Measurements from ENCODE around the gene DPP6. TPM values are rescaled to one million over a fixed set of nuclear protein-coding genes. Genes with fewer than 3 reads are reported as not detected.

Gene DPP6
- total RNA-seq, 1 experiment from 2014 or later = 7.9 TPM

DNA sequence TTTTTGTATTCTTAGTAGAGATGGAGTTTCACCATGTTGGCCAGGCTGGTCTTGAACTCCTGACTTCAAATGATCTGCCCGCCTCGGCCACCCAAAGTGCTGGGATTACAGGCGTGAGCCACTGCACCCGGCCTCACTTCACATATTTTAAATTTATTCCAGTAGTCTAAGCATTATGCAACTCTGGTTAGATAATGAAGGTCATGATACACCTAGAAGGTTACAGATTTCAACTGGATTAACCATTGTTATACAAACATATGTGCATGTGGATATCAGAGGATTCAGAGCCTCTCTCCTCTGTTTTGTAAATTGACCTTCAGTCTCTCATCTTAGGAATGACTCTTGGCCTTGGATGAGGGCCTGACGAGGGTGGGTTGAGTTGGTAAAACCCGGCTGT, 146.3 kb downstream of the DPP6 start:
- no peak for DNase-seq (ENCODE audit: low spot score)
- in situ Hi-C loops (cut with HindIII; ENCODE audit: low sequenced_read_pairs) = no loop called here

- in situ Hi-C loops (cut with HindIII; ENCODE audit: low sequenced_read_pairs) = no loop called here
- DNase-seq (ENCODE audit: low spot score) = no peak
Observed at GRCh38 chr7:154200241-154200640, 148.0 kb downstream of the DPP6 start.

DNA sequence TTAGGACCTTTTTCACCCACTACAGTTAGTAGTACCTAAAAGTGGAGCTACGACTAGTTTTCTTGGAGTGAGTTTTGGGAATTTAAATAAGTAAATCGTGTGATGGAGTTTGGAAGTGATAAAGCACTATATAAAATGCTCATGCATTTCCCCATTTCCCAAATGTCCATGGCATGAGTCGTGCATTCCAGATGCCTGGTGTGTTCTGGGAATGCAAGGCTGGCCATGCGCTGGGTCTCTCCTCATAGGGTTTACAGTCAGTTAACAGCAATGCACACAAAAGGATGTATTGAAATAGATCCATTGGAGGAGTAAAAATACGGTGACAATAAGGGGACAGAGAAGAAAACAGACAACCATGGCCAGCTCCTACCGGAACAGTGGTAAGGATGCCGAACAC, 149.8 kb downstream of the DPP6 start:
- no peak for DNase-seq (ENCODE audit: low spot score)
- in situ Hi-C loops (cut with HindIII; ENCODE audit: low sequenced_read_pairs) = no loop called here

DNA sequence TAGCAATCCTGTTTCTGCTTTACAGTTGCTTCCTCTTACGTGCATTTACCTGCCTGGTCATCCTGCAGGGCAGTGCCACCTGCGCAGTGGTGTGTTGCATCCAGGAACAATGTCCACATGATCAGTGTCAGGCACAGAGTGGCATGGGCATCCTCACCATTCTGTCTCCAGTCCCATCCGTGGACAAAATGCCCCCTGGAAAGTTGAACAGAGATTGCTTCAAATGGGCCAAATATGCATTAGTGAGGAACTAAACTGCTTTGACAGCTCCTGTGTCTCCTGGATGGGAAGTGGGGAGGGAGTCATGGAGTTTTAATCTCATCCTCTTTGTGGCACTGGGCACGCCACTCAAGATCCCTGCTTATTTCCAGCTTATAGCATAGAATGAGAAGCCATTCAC, 151.8 kb downstream of the DPP6 start:
- in situ Hi-C loops (cut with HindIII; ENCODE audit: low sequenced_read_pairs) = no loop called here

GRCh38 chr7:154212861-154213260, 160.7 kb downstream of the DPP6 start:
- DNase-seq (ENCODE audit: low spot score) = peak; percentile 90
- in situ Hi-C loops (cut with HindIII; ENCODE audit: low sequenced_read_pairs) = no loop called here

More for the DNA sequence above, 151.8 kb downstream of the DPP6 start:
- peak; percentile 96 for DNase-seq (ENCODE audit: low spot score)

DNA sequence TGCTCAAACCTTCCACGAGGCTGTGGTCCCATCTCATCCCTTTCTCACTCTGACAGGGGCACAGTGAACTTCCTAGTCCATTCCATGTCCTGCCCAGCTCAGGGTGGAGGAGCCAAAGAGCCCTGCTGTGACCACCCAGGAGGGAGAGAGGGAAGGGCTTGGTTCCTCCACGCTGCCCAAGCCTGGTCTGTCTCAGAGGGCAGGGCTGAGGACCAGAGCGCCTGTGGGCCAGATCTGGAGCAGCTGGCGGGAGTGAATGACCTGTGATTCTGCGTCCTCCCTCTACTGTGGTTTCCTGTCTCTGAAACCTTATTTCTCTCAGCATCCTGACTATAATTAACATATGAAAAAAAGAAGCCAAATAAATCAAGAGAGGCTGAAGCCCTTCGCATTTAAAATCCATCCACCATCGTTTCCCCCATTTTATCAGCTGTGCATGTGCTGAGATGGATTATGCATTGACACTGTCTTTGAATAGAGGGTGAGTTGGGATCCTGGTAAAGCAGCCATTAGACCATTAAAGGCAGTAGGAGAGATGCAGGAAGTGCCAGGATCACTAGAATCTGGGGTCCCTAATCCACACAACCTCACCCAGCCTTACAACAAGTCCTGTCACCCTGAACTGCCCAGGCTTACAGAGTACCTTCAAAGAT, 165.6 kb downstream of the DPP6 start:
- DNase-seq (ENCODE audit: low spot score) = no peak
- in situ Hi-C loops (cut with HindIII; ENCODE audit: low sequenced_read_pairs) = no loop called here

- DNase-seq (ENCODE audit: low spot score) = no peak
- in situ Hi-C loops (cut with HindIII; ENCODE audit: low sequenced_read_pairs) = no loop called here
Observed at GRCh38 chr7:154231732-154232131, 179.5 kb downstream of the DPP6 start.

DNA sequence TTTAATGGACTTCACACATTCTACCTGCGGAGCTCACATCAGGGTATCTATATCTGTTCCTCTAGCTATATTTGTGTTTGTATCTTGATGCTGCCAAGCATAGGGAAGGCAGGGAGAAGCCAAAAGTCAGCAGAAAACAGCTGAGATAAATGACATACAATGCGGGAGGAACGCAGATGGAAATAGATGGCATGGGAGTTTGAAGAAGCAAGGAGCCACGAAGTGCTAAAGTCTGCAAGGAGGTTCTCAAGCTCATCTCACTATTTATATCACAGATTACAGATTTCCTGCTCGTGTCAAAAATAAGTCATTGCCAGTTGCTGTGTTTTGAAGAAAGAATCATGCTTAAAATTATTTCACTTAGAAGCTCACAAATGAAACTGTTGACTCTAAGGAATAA, 180.5 kb downstream of the DPP6 start:
- in situ Hi-C loops (cut with HindIII; ENCODE audit: low sequenced_read_pairs) = no loop called here
- DNase-seq (ENCODE audit: low spot score) = peak; percentile 44

GRCh38 chr7:154241988-154242387, 189.8 kb downstream of the DPP6 start:
- in situ Hi-C loops (cut with HindIII; ENCODE audit: low sequenced_read_pairs) = no loop called here

DNA sequence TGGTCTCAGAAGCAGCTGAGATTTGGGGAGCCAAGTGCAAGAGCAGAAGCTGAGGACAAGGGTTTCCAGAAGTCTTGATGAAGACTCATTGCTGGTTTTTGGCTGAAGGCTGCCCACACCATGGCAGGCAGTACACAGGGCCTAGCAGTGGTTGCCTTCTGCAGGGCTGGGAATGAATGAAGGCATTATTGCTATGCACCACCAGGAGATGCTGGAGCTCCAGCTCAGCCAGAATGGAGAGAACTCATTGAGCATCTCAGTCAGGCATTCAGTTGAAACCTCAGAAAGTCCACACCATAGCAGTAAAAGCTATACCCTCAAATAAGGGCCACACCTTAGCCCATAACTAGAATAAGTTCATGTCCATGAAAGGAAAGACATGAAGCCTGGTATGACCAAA, 190.5 kb downstream of the DPP6 start:
- in situ Hi-C loops (cut with HindIII; ENCODE audit: low sequenced_read_pairs) = no loop called here

More at GRCh38 chr7:154241988-154242387, 189.8 kb downstream of the DPP6 start:
- no peak for DNase-seq (ENCODE audit: low spot score)

DNA sequence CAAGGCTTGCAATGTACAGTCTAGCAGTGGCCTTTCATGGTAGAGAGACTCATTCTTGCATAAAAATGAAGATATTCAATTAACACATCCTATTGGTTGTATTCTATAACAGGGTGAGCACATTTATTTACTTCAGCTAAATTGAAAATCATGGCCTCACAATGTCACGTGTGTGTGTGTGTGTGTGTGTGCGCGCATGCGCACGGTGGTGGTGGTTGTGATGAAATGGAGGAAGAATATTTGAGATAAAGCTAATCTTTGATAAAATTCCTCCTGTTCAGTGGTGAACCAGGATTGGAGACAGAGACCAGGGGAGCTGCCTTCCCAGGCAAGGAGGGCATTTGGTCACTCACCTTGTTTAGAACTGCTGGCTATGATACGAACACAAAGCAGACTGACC, 199.8 kb downstream of the DPP6 start:
- in situ Hi-C loops (cut with HindIII; ENCODE audit: low sequenced_read_pairs) = no loop called here
- no peak for DNase-seq (ENCODE audit: low spot score)

More for the DNA sequence above, 190.5 kb downstream of the DPP6 start:
- DNase-seq (ENCODE audit: low spot score) = no peak

DNA sequence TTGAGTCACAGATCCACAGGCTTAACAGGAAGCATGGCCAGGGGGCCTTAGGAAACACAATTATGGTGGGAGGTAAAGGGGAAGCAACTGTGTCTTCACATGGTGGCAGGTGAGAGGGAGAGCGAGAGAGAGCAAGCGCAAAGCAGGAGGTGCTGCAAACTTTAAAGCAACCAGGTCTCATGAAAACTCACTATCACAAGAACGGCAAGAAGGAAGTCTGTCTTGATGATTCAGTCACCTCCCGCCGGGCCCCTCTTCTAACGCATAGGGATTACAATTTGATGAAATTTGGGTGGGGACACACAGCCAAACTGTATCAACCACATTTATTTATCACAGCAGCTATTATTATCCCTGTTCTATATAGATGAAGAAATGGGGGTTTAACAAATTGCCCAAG, 201.6 kb downstream of the DPP6 start:
- no peak for DNase-seq (ENCODE audit: low spot score)
- in situ Hi-C loops (cut with HindIII; ENCODE audit: low sequenced_read_pairs) = no loop called here

DNA sequence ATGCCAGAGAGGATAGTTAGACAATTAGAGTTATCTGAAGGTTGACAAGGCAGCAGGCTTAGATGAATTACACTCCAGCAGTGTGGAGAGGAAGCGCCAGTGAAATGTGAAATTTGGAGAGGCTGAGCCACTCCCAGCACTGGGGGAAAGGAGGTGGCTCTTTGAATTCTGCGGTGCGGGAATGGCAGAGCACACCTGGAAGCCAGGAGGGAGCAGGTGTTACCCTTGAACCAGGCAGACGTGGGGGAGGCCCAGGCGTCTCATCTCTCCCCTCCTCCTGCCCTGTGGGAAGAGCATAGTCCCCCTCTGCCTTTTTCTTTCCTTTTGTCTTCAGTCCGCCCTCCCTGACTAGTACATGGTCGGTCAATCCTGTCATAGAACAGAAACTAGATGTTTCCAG, 203.1 kb downstream of the DPP6 start:
- in situ Hi-C loops (cut with HindIII; ENCODE audit: low sequenced_read_pairs) = no loop called here
- no peak for DNase-seq (ENCODE audit: low spot score)

- in situ Hi-C loops (cut with HindIII; ENCODE audit: low sequenced_read_pairs) = no loop called here
- no peak for DNase-seq (ENCODE audit: low spot score)
Observed at GRCh38 chr7:154256150-154256549, 204.0 kb downstream of the DPP6 start.

DNA sequence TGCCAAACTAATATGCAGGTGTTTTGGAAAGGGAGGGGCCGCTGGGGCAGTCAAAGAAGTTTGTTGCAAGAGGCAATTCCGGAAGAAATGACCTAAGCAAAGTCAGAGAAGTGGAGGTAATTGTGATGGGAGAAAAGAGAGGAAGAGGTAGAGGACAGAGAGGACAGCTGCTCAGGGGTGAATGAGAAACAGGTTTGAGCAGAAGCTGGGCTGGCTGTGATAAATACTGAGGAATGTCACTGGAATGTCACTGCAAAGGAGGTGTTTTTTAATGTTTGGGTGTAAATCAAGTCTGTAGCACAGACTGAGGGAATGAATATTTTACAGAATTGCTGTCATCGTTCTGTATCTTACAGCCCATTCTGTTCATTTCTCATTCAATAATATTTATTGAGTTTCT, 207.2 kb downstream of the DPP6 start:
- DNase-seq (ENCODE audit: low spot score) = no peak

GRCh38 chr7:154287356-154287755, 235.2 kb downstream of the DPP6 start:
- DNase-seq (ENCODE audit: low spot score) = peak; percentile 84
- in situ Hi-C loops (cut with HindIII; ENCODE audit: low sequenced_read_pairs) = no loop called here

More for the DNA sequence above, 207.2 kb downstream of the DPP6 start:
- in situ Hi-C loops (cut with HindIII; ENCODE audit: low sequenced_read_pairs) = no loop called here

- DNase-seq (ENCODE audit: low spot score) = no peak
- in situ Hi-C loops (cut with HindIII; ENCODE audit: low sequenced_read_pairs) = no loop called here
Observed at GRCh38 chr7:154289119-154289518, 236.9 kb downstream of the DPP6 start.

DNA sequence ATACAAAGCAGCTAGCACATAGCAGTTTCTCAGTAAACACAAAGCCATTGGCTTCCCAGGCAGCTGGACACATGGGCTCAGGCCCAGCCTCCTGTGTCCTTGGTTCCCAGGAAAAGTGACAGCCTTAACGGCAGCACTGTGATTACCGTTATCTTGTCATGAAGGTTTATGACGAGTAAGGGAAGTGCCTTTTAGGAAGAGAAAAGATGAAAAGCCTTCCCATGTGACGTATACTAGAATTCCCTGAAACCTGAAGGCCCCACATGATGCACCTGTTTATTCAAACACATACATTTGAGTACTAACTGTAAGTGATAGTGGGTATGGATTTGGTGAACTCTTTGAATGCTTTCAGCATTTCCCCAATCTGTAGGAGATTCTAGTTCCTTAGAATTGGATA, 244.2 kb downstream of the DPP6 start:
- DNase-seq (ENCODE audit: low spot score) = no peak
- in situ Hi-C loops (cut with HindIII; ENCODE audit: low sequenced_read_pairs) = no loop called here

DNA sequence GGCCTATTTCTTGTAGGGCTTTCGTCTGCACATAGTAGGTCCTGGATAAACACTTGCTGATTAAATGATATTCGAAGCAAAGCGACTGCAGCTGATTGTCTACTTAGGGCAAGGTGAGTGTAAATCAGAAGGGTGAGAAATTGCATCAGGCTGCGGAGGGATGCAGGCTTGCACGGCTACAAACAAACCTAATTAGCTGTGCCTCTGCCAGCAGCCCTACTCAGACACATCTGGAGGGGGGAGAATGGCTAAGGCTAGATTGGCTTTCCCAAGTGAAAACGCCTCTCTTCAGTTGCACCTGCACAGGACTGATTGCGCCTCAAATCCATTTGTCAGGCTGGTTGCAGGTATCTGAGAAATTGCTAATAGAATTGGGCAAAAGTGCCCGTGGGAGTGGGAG, 247.5 kb downstream of the DPP6 start:
- in situ Hi-C loops (cut with HindIII; ENCODE audit: low sequenced_read_pairs) = no loop called here
- DNase-seq (ENCODE audit: low spot score) = no peak

GRCh38 chr7:154302380-154302779, 250.2 kb downstream of the DPP6 start:
- in situ Hi-C loops (cut with HindIII; ENCODE audit: low sequenced_read_pairs) = no loop called here
- peak; percentile 30 for DNase-seq (ENCODE audit: low spot score)

DNA sequence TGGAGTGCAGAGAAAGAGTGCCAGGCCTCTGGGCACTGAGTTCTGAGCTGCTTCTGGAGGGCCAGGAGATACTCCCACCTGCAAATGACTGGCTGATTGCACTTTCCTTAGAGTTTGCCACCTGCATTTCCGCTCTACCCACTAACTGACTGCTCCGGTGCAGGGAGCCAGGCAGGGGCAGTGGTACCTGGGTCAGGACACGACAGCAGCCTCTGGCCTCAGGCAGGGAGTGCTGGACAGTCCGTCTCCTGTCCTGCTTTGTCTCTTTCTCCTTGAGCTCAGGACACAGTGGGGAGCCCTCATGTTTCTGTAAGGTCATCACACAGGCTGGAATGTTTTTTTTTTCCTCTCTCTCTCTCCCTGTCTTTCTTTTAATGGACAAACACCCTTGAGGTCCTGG, 252.0 kb downstream of the DPP6 start:
- in situ Hi-C loops (cut with HindIII; ENCODE audit: low sequenced_read_pairs) = no loop called here
- DNase-seq (ENCODE audit: low spot score) = peak; percentile 51
